ENCODE results near the gene ARSJ.
"Not testable (repeated sequence)": the region's sequence is repeated elsewhere in the genome, so short reads cannot be mapped to it uniquely, and the experiment has no call there.

ARSJ gene

GRCh38 chr4:114019969-114020358, 40.5 kb upstream of the ARSJ start:
- no peak for DNase-seq (ENCODE audit: low spot score)
- TF ChIP-seq CTCF (IDR thresholded peaks at IDR 0.05; ENCODE audit: borderline replicate concordance, control extremely low read depth, extremely low read depth, insufficient read depth, missing control alignments): no peak
- in situ Hi-C loops (cut with MboI; ENCODE audit: low sequenced_read_pairs, unreplicated experiment): no loop called here

GRCh38 chr4:114019276-114019968, 40.0 kb upstream of the ARSJ start:
- no peak for TF ChIP-seq CTCF (IDR thresholded peaks at IDR 0.05; ENCODE audit: borderline replicate concordance, control extremely low read depth, extremely low read depth, insufficient read depth, missing control alignments)
- in situ Hi-C loops (cut with MboI; ENCODE audit: low sequenced_read_pairs, unreplicated experiment): no loop called here
- no peak for DNase-seq (ENCODE audit: low spot score)

- TF ChIP-seq CTCF (IDR thresholded peaks at IDR 0.05; ENCODE audit: borderline replicate concordance, control extremely low read depth, extremely low read depth, insufficient read depth, missing control alignments): no peak
- DNase-seq (ENCODE audit: low spot score): no peak
- in situ Hi-C loops (cut with MboI; ENCODE audit: low sequenced_read_pairs, unreplicated experiment): no loop called here
These were observed 37.9 kb upstream of the ARSJ start for GRCh38 chr4:114017120-114017917.

- in situ Hi-C loops (cut with MboI; ENCODE audit: low sequenced_read_pairs, unreplicated experiment): no loop called here
- DNase-seq (ENCODE audit: low spot score): no peak
- TF ChIP-seq CTCF (IDR thresholded peaks at IDR 0.05; ENCODE audit: borderline replicate concordance, control extremely low read depth, extremely low read depth, insufficient read depth, missing control alignments): no peak
These were observed 36.0 kb upstream of the ARSJ start for GRCh38 chr4:114015444-114015899.

- in situ Hi-C loops (cut with MboI; ENCODE audit: low sequenced_read_pairs, unreplicated experiment); DNase-seq (ENCODE audit: low spot score): not testable (repeated sequence)
These were observed 33.8 kb upstream of the ARSJ start for GRCh38 chr4:114013201-114013600.

- TF ChIP-seq CTCF (IDR thresholded peaks at IDR 0.05; ENCODE audit: borderline replicate concordance, control extremely low read depth, extremely low read depth, insufficient read depth, missing control alignments): no peak
- in situ Hi-C loops (cut with MboI; ENCODE audit: low sequenced_read_pairs, unreplicated experiment): no loop called here
- DNase-seq (ENCODE audit: low spot score): no peak
These were observed 33.3 kb upstream of the ARSJ start for GRCh38 chr4:114012749-114013148.
